Measurements from ENCODE around the gene FOXP1. TPM values are rescaled to one million over a fixed set of nuclear protein-coding genes. Genes with fewer than 3 reads are reported as not detected.

FOXP1 gene
- polyA plus RNA-seq, 1 donor (not counting 4 experiments of a cell fraction or from before 2014, with no cell fraction given), result 14.6 TPM

DNA sequence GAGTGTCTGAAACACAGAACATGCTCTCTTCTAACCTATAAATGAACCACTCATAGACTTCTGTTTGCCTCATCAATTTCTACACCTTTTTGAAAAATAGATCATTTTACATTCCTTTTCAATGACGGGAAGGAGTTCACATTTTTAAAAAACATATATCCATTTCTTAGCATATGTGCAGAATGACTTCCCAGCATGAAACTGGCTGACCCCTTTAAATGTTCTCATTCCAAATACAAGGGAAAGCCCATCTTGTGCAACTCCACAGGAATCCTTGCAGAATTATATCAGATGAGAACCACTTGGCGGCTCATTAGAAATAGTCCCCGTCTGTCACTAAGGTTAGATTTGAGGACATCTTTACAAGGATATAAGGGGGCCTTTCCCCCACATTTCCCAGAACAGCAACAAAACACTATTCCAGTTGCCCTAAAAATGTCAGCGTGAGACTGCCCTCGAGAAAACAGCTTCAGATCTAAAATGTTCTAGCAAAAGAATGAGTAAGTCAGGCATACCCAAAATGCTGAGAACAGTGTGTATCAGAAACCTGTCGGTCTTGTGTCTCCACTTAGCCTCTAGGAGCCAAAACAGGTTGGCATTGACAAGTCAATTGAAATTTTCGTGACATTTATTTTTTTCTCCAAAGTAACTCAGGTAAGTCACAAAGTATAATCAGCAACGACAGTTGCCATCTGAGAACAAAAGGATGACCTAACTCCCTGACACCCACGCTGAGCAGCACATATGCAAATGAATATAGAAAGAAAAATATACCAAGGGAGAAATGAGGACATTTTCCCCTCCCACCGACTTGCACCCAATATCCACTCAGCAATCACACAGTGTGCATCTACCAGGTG is 63.1 kb downstream of the FOXP1 start:
- no peak overlapping the region for H3K9ac ChIP-seq (ENCODE audit: control insufficient read depth, extremely low read depth, insufficient read depth, low read length)
- no peaks in the 10 kb centered on the region for H4K20me1 ChIP-seq (ENCODE audit: control insufficient read depth, extremely low read depth, insufficient read depth, low read length)
- no peak overlapping the region for H2AFZ ChIP-seq (ENCODE audit: control insufficient read depth, low read length)
- no peaks in the 10 kb centered on the region for H3K27me3 ChIP-seq (ENCODE audit: control insufficient read depth, extremely low read depth, insufficient read depth, low read length)
- H3K27ac ChIP-seq (ENCODE audit: control insufficient read depth, insufficient read depth, low read length), result no peak overlapping the region
- H3K4me1 ChIP-seq (ENCODE audit: control insufficient read depth, extremely low read depth, insufficient read depth, low read length), result peaks cover 5% of the 10 kb centered on the region
- H3K36me3 ChIP-seq (ENCODE audit: control insufficient read depth in 2 of 2, extremely low read depth in 1 of 2, insufficient read depth in 2 of 2, low read length in 2 of 2), result no peaks in the 10 kb centered on the region
- H3K79me2 ChIP-seq (ENCODE audit: control insufficient read depth, insufficient read depth, low read length), result no peaks in the 10 kb centered on the region
- DNase-seq (ENCODE audit: low read depth, low spot score) (no peak), FAIRE-seq (peak; percentile 5)
- dilution Hi-C loops (cut with MboI; ENCODE audit: extremely low pct_ligation_motif_present, low sequenced_read_pairs), result no loop called here
- H3K9me1 ChIP-seq (ENCODE audit: control insufficient read depth, extremely low read depth, insufficient read depth, low read length), result no peaks in the 10 kb centered on the region
- no peak overlapping the region for H3K4me3 ChIP-seq (ENCODE audit: control insufficient read depth in 2 of 3, extremely low read depth in 1 of 3, insufficient read depth in 2 of 3, low read depth in 1 of 3, low read length in 3 of 3)
- no peaks in the 10 kb centered on the region for H3K9me3 ChIP-seq (ENCODE audit: control insufficient read depth, low read depth, low read length)
- TF ChIP-seq, protein P1, sequence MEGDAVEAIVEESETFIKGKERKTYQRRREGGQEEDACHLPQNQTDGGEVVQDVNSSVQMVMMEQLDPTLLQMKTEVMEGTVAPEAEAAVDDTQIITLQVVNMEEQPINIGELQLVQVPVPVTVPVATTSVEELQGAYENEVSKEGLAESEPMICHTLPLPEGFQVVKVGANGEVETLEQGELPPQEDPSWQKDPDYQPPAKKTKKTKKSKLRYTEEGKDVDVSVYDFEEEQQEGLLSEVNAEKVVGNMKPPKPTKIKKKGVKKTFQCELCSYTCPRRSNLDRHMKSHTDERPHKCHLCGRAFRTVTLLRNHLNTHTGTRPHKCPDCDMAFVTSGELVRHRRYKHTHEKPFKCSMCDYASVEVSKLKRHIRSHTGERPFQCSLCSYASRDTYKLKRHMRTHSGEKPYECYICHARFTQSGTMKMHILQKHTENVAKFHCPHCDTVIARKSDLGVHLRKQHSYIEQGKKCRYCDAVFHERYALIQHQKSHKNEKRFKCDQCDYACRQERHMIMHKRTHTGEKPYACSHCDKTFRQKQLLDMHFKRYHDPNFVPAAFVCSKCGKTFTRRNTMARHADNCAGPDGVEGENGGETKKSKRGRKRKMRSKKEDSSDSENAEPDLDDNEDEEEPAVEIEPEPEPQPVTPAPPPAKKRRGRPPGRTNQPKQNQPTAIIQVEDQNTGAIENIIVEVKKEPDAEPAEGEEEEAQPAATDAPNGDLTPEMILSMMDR (optimal IDR thresholded peaks at IDR 0.05 in 1 of 3, IDR thresholded peaks at IDR 0.05 in 1 of 3, conservative IDR thresholded peaks at IDR 0.05 in 1 of 3; ENCODE audit: extremely low read depth in 1 of 3, insufficient read depth in 2 of 3, low read length in 3 of 3), result no peak
- TF ChIP-seq EZH2 (IDR thresholded peaks at IDR 0.05; ENCODE audit: low read length), result no peak
- H3K4me2 ChIP-seq (ENCODE audit: control insufficient read depth, extremely low read depth, insufficient read depth, low read depth, low read length), result no peak overlapping the region

DNA sequence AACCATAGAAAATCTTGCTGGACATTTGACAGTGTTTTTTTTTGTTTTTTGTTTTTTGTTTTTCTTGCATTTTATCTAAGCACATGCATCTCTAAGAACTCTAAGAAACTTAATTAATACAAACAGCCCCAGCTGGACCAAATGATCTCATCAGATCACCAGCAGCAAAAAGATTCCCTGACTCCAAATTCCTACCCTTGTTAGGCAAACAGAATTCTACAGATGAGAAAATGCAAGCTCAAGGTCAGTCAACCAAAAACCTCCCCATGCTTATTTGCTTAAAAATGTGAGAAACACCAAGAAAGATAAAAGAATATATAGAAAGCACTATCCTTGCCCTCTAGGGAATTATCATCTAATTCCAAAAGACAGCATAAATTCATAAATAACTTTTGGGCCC is 65.4 kb downstream of the FOXP1 start:
- no peaks in the 10 kb centered on the region for H4K20me1 ChIP-seq (ENCODE audit: control insufficient read depth, extremely low read depth, insufficient read depth, low read length)
- H3K79me2 ChIP-seq (ENCODE audit: control insufficient read depth, insufficient read depth, low read length), result no peaks in the 10 kb centered on the region
- no peaks in the 10 kb centered on the region for H3K27me3 ChIP-seq (ENCODE audit: control insufficient read depth, extremely low read depth, insufficient read depth, low read length)
- FAIRE-seq (no peak), DNase-seq (ENCODE audit: low read depth, low spot score) (no peak)
- dilution Hi-C loops (cut with MboI; ENCODE audit: extremely low pct_ligation_motif_present, low sequenced_read_pairs), result no loop called here
- no peak overlapping the region for H3K9ac ChIP-seq (ENCODE audit: control insufficient read depth, extremely low read depth, insufficient read depth, low read length)
- TF ChIP-seq, protein P1 (optimal IDR thresholded peaks at IDR 0.05 in 1 of 3, IDR thresholded peaks at IDR 0.05 in 1 of 3, conservative IDR thresholded peaks at IDR 0.05 in 1 of 3; ENCODE audit: extremely low read depth in 1 of 3, insufficient read depth in 2 of 3, low read length in 3 of 3), result no peak
- no peak for TF ChIP-seq EZH2 (IDR thresholded peaks at IDR 0.05; ENCODE audit: low read length)
- peaks cover 13% of the 10 kb centered on the region for H3K4me1 ChIP-seq (ENCODE audit: control insufficient read depth, extremely low read depth, insufficient read depth, low read length)
- no peaks in the 10 kb centered on the region for H3K9me1 ChIP-seq (ENCODE audit: control insufficient read depth, extremely low read depth, insufficient read depth, low read length)
- H3K4me3 ChIP-seq (ENCODE audit: control insufficient read depth in 2 of 3, extremely low read depth in 1 of 3, insufficient read depth in 2 of 3, low read depth in 1 of 3, low read length in 3 of 3), result no peak overlapping the region
- H3K36me3 ChIP-seq (ENCODE audit: control insufficient read depth in 2 of 2, extremely low read depth in 1 of 2, insufficient read depth in 2 of 2, low read length in 2 of 2), result no peaks in the 10 kb centered on the region
- H3K4me2 ChIP-seq (ENCODE audit: control insufficient read depth, extremely low read depth, insufficient read depth, low read depth, low read length), result no peak overlapping the region
- H3K9me3 ChIP-seq (ENCODE audit: control insufficient read depth, low read depth, low read length), result no peaks in the 10 kb centered on the region
- no peak overlapping the region for H2AFZ ChIP-seq (ENCODE audit: control insufficient read depth, low read length)
- no peak overlapping the region for H3K27ac ChIP-seq (ENCODE audit: control insufficient read depth, insufficient read depth, low read length)

All from keratinocyte (primary cell).